RWPE2 (cell line): ENCODE results near the gene FBF1.
"Not testable (repeated sequence)": the region's sequence is repeated elsewhere in the genome, so short reads cannot be mapped to it uniquely, and the experiment has no call there.

Experiments
- ATAC-seq: fragments of 200-7000 bp; cut with Tn5 transposase; 3 replicates; pipeline ENCODE4 v1.9.1; 2021; ENCODE audit warnings: low read depth
- DNase-seq: peaks from one replicate; pipeline ENCODE4 v3.0.0-alpha.2; 2020; ENCODE audit warnings: low spot score
- H3K27ac ChIP-seq: fragments of 450-650 bp; 2 replicates; pipeline ENCODE4 v1.5.1; 2017; ENCODE audit warnings: mild to moderate bottlenecking; ENCODE audit not compliant: poor library complexity, severe bottlenecking
- H3K27me3 ChIP-seq: fragments of 250-450 bp; sonication (Bioruptor Pico); 2 replicates; pipeline ENCODE4 v1.5.1; 2021; ENCODE audit warnings: mild to moderate bottlenecking, moderate library complexity; ENCODE audit not compliant: insufficient read depth, poor library complexity, severe bottlenecking
- H3K36me3 ChIP-seq: fragments of 250-450 bp; sonication (Bioruptor Pico); 2 replicates; pipeline ENCODE4 v1.5.1; 2020; ENCODE audit warnings: low read depth, mild to moderate bottlenecking, moderate library complexity
- H3K4me1 ChIP-seq: fragments of 250-450 bp; sonication (Bioruptor Pico); 2 replicates; pipeline ENCODE4 v1.5.1; 2021; ENCODE audit warnings: mild to moderate bottlenecking, moderate library complexity; ENCODE audit not compliant: insufficient read depth, poor library complexity, severe bottlenecking
- H3K4me3 ChIP-seq: fragments of 250-450 bp; sonication (Bioruptor Pico); 2 replicates; pipeline ENCODE4 v1.5.1; 2021; ENCODE audit warnings: mild to moderate bottlenecking, moderate library complexity; ENCODE audit not compliant: severe bottlenecking
- H3K9me3 ChIP-seq: fragments of 250-450 bp; sonication (Bioruptor Pico); 2 replicates; pipeline ENCODE4 v1.5.1; 2021; ENCODE audit warnings: mild to moderate bottlenecking, moderate library complexity; ENCODE audit not compliant: severe bottlenecking
- CTCF ChIP-seq: fragments of 450-650 bp; IDR thresholded peaks from one replicate; pipeline ENCODE4 v1.5.1; 2017; ENCODE audit warnings: mild to moderate bottlenecking, moderate library complexity; ENCODE audit not compliant: poor library complexity, severe bottlenecking

FBF1 gene

GRCh38 chr17:75875182-75875939 lies 65.5 kb downstream of the FBF1 start:
- no peaks in the 10 kb centered on the region for H3K9me3 ChIP-seq
- DNase-seq (peak; percentile 86), ATAC-seq (no peak; the same call in 2 of the 3 replicates)
- H3K4me3 ChIP-seq: peak overlapping the region; percentile 49
- peaks cover 30% of the 10 kb centered on the region for H3K4me1 ChIP-seq
- no peaks in the 10 kb centered on the region for H3K27me3 ChIP-seq
- H3K27ac ChIP-seq: peak overlapping the region; percentile 96
- H3K36me3 ChIP-seq: peaks cover 18% of the 10 kb centered on the region
- TF ChIP-seq CTCF: no peak

DNA sequence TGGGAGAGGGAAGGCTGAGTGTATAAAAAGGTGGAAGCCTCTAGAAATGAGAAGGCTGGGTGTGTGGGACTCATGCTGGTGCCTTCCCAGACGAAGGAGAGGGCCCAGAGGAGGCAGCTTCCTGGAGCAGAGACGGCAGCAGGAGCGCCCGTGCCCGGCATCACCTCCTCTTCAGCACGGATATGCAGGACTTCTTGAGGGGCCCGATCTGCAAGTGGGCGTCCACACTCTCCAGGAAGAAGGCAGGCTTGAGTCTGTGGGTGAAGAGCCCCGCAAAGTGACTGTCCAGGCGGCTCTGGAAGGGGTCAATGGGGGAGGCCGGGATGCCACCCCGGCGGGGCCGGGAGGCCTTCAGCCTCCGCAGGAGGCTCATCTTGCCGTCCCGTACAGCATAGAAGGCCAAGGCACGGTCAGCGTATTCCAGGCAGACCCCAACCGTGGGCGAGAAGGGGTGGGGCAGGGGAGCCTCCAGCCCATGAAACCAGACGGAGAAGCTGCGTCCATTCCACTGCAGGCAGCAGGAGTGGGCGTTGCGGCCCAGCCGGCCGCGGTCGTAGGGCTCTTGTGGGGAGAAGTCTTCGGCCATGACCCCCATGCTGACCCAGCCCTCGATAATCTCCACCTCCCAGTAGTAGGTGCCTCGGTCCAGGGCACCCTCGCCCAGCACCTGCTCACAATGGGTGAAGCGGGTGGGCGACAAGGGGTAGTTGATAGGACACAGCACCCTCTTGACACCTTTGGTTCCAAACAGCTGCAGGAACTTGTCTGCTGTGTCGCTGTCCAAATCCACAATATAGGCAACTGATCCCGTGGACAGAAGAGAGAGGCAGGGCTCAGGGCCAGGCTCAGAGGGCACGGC lies 66.3 kb downstream of the FBF1 start:
- no peak for DNase-seq
- peaks cover 18% of the 10 kb centered on the region for H3K36me3 ChIP-seq
- ATAC-seq: no peak
- no peaks in the 10 kb centered on the region for H3K27me3 ChIP-seq
- H3K27ac ChIP-seq: peak overlapping the region; percentile 96
- no peaks in the 10 kb centered on the region for H3K9me3 ChIP-seq
- peaks cover 32% of the 10 kb centered on the region for H3K4me1 ChIP-seq
- no peak for TF ChIP-seq CTCF
- no peak overlapping the region for H3K4me3 ChIP-seq

DNA sequence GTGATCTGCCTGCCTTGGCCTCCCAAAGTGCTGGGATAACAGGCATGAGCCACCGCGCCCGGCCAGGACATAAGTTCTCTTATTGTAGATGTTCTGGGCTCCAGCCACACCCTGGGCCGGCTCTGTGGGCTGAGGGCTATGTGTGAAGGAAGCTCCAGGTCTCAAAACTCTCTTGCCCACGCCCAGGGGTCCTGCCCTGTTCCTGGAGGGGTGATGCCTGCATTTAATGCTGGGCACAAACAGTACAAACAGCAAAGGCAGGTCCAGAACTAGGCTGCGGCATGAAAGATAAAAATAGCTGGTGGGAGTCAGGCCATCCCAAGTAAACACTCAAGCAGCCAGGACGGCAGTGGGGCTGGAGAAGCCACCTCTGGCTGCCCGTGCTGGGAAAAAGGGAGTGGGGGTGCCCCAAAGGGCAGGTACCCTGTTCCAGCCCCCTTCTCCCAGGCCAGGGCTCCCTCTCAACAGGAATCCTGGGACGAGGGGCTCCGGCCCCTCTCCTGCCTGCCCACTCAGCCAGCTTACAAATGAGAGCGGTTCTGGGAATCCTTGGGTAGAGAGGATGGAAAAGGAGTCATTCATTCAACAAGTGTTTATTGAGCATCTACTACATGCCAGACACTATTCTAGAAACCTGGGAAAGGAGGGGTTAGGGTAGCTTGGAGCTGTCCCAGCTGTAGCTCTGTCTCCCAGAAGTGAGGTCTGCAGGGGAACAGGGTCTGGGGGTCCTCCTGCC lies 67.1 kb downstream of the FBF1 start:
- no peak for TF ChIP-seq CTCF
- DNase-seq (no peak), ATAC-seq (no peak)

GRCh38 chr17:75872434-75873351 lies 68.1 kb downstream of the FBF1 start:
- Histone ChIP-seq H3K9me3 (no peaks in the 10 kb centered on the region), H3K4me3 (no peak overlapping the region), H3K36me3 (peaks cover 18% of the 10 kb centered on the region), H3K27me3 (no peaks in the 10 kb centered on the region), H3K4me1 (peaks cover 38% of the 10 kb centered on the region), H3K27ac (peak overlapping the region; percentile 96)
- ATAC-seq (peak; percentile 45), DNase-seq (peak; percentile 83)
- no peak for TF ChIP-seq CTCF

More for the DNA sequence above, 67.1 kb downstream of the FBF1 start:
- H3K4me3 ChIP-seq: no peak overlapping the region
- H3K27ac ChIP-seq: peak overlapping the region; percentile 96
- no peaks in the 10 kb centered on the region for H3K9me3 ChIP-seq
- H3K4me1 ChIP-seq: peaks cover 38% of the 10 kb centered on the region
- H3K36me3 ChIP-seq: peaks cover 18% of the 10 kb centered on the region
- no peaks in the 10 kb centered on the region for H3K27me3 ChIP-seq

DNA sequence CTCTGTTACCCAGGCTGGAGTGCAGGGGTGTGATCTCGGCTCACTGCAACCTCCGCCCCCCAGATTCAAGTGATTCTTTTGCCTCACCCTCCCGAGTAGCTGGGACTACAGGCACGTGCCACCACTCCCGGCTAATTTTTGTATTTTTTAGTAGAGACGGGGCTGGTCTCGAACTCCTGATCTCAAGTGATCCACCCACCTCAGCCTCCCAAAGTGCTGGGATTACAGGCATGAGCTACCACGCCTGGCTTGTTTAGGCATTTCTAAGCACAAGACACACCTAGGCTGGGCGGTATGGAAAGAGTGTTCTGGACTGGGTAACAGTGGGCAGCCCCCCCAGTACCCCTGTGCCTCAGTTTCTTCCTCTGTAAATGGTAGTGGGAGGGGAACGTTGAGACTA lies 70.6 kb downstream of the FBF1 start:
- H3K27ac ChIP-seq, ATAC-seq, DNase-seq, H3K9me3 ChIP-seq, H3K4me3 ChIP-seq, H3K27me3 ChIP-seq: not testable (repeated sequence)
- Histone ChIP-seq H3K36me3 (peaks cover 14% of the 10 kb centered on the region), H3K4me1 (peaks cover 22% of the 10 kb centered on the region)
